ENCODE measurements around the gene KLF7.
A peak's percentile ranks its signal among the peaks of the same experiment; 100 is the strongest.

Gene KLF7

DNA sequence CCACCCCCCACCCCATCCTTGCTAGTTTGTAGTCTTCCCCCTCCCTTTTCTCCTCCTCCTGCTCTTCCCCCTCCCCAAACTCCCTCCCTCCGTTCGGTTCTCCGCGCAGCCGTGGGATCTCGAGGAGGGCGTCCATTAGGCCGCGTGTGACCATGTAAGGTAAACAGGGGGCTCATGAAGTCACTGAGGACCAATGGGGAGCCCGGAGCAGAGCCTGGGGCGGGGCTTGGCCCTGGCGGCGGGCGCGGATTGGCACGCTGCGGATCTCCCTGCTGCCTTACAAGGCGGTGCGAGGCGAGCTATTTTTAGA lies 246 bp upstream of the KLF7 start:
- no peak for TF ChIP-seq CTCF (IDR thresholded peaks at IDR 0.05; ENCODE audit: low read depth, low read length, missing control alignments)
- Histone ChIP-seq H3K27ac (peak overlapping the region; percentile 100), H3K36me3 (replicated peaks) (peaks cover 16% of the 10 kb centered on the region), H3K27me3 (replicated peaks) (no peaks in the 10 kb centered on the region), H3K4me3 (ENCODE audit: low read depth, low read length) (peak overlapping the region; percentile 59)
- DNase-seq: peak; percentile 100
- in situ Hi-C loops (cut with HindIII; ENCODE audit: low pct_ligation_motif_present, low sequenced_read_pairs): no loop called here

DNA sequence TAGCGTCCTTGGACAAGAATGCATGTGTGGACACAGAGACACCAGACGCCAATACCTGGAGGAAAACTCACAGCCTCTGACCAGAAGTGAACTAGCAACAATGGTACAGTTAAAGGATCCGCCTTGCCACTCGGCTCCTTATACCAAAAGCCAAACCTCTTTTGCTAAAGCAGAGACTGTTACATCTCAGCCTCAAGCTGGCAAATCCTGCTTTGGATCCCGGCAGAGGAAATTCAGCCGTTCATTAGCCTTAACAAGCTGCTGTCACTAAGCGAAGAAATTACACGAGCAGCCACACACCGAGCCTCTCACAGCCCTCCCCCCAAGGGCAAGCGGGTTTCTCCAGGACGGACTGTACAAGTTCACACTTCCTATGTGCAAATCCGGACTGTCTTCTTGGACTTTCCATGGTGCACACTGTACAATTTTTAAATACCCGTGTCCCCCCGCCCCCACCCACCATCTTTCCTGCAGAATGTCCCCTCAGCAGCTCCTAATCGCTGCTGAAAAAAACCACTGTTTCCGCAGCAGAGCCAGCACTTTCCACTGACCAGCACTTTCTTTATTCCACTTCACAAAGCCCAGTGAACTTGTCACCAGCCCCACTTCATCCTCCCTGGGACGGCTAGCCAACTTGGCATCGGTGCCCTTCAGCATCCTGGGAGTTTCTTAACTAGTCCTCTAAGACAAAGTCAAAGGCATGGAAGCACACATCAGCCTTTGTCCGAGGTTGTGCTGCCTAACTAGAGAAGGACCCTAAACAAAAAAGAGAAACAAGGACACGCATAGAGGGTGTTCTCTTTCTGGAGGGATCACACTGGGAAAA lies 1.5 kb downstream of the KLF7 start:
- peak overlapping the region; percentile 99 for H3K27ac ChIP-seq
- H3K4me3 ChIP-seq (ENCODE audit: low read depth, low read length): peak overlapping the region; percentile 78
- in situ Hi-C loops (cut with HindIII; ENCODE audit: low pct_ligation_motif_present, low sequenced_read_pairs): no loop called here
- TF ChIP-seq CTCF (IDR thresholded peaks at IDR 0.05; ENCODE audit: low read depth, low read length, missing control alignments): no peak
- peaks cover 16% of the 10 kb centered on the region for H3K36me3 ChIP-seq (replicated peaks)
- H3K27me3 ChIP-seq (replicated peaks): no peaks in the 10 kb centered on the region
- no peak for DNase-seq

DNA sequence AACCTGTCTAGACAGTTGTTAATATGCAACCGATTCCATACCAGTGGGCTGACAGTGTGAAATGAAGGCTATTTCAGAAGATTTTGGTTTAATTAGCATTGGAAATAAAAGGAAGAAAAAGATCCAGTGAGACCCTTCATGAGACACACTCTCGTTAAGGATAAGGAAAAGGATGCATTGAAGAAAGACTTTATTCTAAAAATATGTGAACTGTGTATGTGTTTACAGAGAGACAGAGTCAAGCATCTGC lies 2.1 kb downstream of the KLF7 start:
- DNase-seq: no peak
- TF ChIP-seq CTCF (IDR thresholded peaks at IDR 0.05; ENCODE audit: low read depth, low read length, missing control alignments): no peak
- Histone ChIP-seq H3K36me3 (replicated peaks) (peaks cover 16% of the 10 kb centered on the region), H3K4me3 (ENCODE audit: low read depth, low read length) (peak overlapping the region; percentile 78), H3K27ac (peak overlapping the region; percentile 99), H3K27me3 (replicated peaks) (no peaks in the 10 kb centered on the region)
- in situ Hi-C loops (cut with HindIII; ENCODE audit: low pct_ligation_motif_present, low sequenced_read_pairs): no loop called here

GRCh38 chr2:207163053-207163755 lies 2.5 kb downstream of the KLF7 start:
- peak overlapping the region; percentile 78 for H3K4me3 ChIP-seq (ENCODE audit: low read depth, low read length)
- peak overlapping the region; percentile 99 for H3K27ac ChIP-seq
- no peaks in the 10 kb centered on the region for H3K27me3 ChIP-seq (replicated peaks)
- in situ Hi-C loops (cut with HindIII; ENCODE audit: low pct_ligation_motif_present, low sequenced_read_pairs): no loop called here
- H3K36me3 ChIP-seq (replicated peaks): peaks cover 16% of the 10 kb centered on the region
- DNase-seq: peak; percentile 81
- TF ChIP-seq CTCF (IDR thresholded peaks at IDR 0.05; ENCODE audit: low read depth, low read length, missing control alignments): no peak

GRCh38 chr2:207162316-207162715 lies 3.4 kb downstream of the KLF7 start:
- Histone ChIP-seq H3K4me3 (ENCODE audit: low read depth, low read length) (peak overlapping the region; percentile 78), H3K27me3 (replicated peaks) (no peaks in the 10 kb centered on the region), H3K27ac (peak overlapping the region; percentile 99), H3K36me3 (replicated peaks) (peaks cover 16% of the 10 kb centered on the region)
- TF ChIP-seq CTCF (IDR thresholded peaks at IDR 0.05; ENCODE audit: low read depth, low read length, missing control alignments): no peak
- DNase-seq: no peak
- in situ Hi-C loops (cut with HindIII; ENCODE audit: low pct_ligation_motif_present, low sequenced_read_pairs): no loop called here

All from brain microvascular endothelial cell (primary cell).